Measurements from ENCODE around the gene PCNX3. TPM values are rescaled to one million over a fixed set of nuclear protein-coding genes. Genes with fewer than 3 reads are reported as not detected.

The PCNX3 gene
- total RNA-seq, 1 experiment from 2014 or later = 50.4 TPM

GRCh38 chr11:65644837-65645236 is 29.3 kb downstream of the PCNX3 start (continued):
- TF ChIP-seq JUND (IDR thresholded peaks at IDR 0.05) = no peak
- no peak for TF ChIP-seq CEBPB (IDR thresholded peaks at IDR 0.05; ENCODE audit: low read depth)

DNA sequence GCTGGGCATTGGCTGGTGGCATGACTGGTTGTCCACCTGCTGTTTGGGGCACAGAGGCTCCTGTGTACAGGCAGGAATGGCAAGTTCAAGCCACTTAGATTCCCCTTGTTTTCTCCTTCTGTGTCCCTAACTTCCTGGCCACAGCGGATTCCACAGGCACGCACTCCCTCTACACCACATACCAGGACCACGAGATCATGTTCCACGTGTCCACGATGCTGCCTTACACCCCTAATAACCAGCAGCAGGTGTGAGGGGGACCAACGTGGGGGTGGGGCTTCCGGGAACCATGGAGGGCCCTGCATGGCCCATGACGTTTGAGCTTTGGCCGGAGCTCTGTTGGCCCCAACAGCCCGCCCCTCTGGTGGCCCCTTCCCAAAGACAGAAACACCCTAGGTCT is 30.1 kb downstream of the PCNX3 start:
- H3K9me2 ChIP-seq (ENCODE audit: insufficient read depth) = no peaks in the 10 kb centered on the region
- H3K36me3 ChIP-seq (ENCODE audit: control insufficient read depth in 1 of 2, insufficient read depth in 2 of 2, low read length in 2 of 2) = peaks cover 0 to 13% of the 10 kb centered on the region in 2 experiments; a peak in 1 of 4 replicates
- ATAC-seq (no peak), DNase-seq (ENCODE audit: low read depth, low spot score) (no peak)
- H3K4me1 ChIP-seq (ENCODE audit: control insufficient read depth in 1 of 2, insufficient read depth in 2 of 2, low read length in 2 of 2) = peaks cover 40 to 75% of the 10 kb centered on the region in 2 experiments
- TF ChIP-seq SP1 (IDR thresholded peaks at IDR 0.05; ENCODE audit: low read depth) = no peak
- TF ChIP-seq RAD21 (IDR thresholded peaks at IDR 0.05; ENCODE audit: low read depth) = no peak
- no peak for TF ChIP-seq SRF (IDR thresholded peaks at IDR 0.05; ENCODE audit: low read depth)
- TF ChIP-seq JUND (IDR thresholded peaks at IDR 0.05) = no peak
- no peak for TF ChIP-seq SIN3A (IDR thresholded peaks at IDR 0.05; ENCODE audit: low read depth)
- TF ChIP-seq, protein P1, sequence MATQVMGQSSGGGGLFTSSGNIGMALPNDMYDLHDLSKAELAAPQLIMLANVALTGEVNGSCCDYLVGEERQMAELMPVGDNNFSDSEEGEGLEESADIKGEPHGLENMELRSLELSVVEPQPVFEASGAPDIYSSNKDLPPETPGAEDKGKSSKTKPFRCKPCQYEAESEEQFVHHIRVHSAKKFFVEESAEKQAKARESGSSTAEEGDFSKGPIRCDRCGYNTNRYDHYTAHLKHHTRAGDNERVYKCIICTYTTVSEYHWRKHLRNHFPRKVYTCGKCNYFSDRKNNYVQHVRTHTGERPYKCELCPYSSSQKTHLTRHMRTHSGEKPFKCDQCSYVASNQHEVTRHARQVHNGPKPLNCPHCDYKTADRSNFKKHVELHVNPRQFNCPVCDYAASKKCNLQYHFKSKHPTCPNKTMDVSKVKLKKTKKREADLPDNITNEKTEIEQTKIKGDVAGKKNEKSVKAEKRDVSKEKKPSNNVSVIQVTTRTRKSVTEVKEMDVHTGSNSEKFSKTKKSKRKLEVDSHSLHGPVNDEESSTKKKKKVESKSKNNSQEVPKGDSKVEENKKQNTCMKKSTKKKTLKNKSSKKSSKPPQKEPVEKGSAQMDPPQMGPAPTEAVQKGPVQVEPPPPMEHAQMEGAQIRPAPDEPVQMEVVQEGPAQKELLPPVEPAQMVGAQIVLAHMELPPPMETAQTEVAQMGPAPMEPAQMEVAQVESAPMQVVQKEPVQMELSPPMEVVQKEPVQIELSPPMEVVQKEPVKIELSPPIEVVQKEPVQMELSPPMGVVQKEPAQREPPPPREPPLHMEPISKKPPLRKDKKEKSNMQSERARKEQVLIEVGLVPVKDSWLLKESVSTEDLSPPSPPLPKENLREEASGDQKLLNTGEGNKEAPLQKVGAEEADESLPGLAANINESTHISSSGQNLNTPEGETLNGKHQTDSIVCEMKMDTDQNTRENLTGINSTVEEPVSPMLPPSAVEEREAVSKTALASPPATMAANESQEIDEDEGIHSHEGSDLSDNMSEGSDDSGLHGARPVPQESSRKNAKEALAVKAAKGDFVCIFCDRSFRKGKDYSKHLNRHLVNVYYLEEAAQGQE (IDR thresholded peaks at IDR 0.05; ENCODE audit: low read depth) = no peak
- TF ChIP-seq, protein P2, sequence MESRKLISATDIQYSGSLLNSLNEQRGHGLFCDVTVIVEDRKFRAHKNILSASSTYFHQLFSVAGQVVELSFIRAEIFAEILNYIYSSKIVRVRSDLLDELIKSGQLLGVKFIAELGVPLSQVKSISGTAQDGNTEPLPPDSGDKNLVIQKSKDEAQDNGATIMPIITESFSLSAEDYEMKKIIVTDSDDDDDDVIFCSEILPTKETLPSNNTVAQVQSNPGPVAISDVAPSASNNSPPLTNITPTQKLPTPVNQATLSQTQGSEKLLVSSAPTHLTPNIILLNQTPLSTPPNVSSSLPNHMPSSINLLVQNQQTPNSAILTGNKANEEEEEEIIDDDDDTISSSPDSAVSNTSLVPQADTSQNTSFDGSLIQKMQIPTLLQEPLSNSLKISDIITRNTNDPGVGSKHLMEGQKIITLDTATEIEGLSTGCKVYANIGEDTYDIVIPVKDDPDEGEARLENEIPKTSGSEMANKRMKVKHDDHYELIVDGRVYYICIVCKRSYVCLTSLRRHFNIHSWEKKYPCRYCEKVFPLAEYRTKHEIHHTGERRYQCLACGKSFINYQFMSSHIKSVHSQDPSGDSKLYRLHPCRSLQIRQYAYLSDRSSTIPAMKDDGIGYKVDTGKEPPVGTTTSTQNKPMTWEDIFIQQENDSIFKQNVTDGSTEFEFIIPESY (IDR thresholded peaks at IDR 0.05; ENCODE audit: extremely low read depth, insufficient replicate concordance, low read length) = no peak
- no peak for TF ChIP-seq ELF1 (IDR thresholded peaks at IDR 0.05; ENCODE audit: borderline replicate concordance, low read depth)
- TF ChIP-seq ZNF274 (IDR thresholded peaks at IDR 0.05; ENCODE audit: low read depth, low read length) = no peak
- TF ChIP-seq CTCF (IDR thresholded peaks at IDR 0.05 in 2 of 3, conservative IDR thresholded peaks at IDR 0.05 in 1 of 3; ENCODE audit: borderline replicate concordance in 1 of 3, insufficient read depth in 1 of 3, low read depth in 2 of 3, low read length in 2 of 3) = no peak
- H3K27ac ChIP-seq (ENCODE audit: low read depth, low read length) = peak overlapping the region; percentile 88; the same call in 1 of the 2 replicates
- ChIA-PET POLR2A (interaction anchor here (2.1 kb wide), 1 partner anchor 8 kb away, joined by 9 read pairs; the partner anchor contains the start of gene SIPA1), RAD21 (ENCODE audit: low non-redundant PET in 1 of 2, low total read pairs in 2 of 2, uncharacterized antibody in 2 of 2, unreplicated experiment in 2 of 2) (no interaction called here), CTCF (interaction anchor here (2.4 kb wide), 1 partner anchor 8 kb away, joined by 11 read pairs; the partner anchor contains the start of gene SIPA1)
- H3K4me3 ChIP-seq (replicated peaks in 1 of 2; ENCODE audit: low read depth in 1 of 2, low read length in 2 of 2) = no peak overlapping the region
- intact Hi-C loops (cut with micrococcal nuclease) = no loop called here
- H3K79me2 ChIP-seq (ENCODE audit: insufficient read depth, low read length) = no peaks in the 10 kb centered on the region; the same call in 1 of the 2 replicates
- H3K9ac ChIP-seq (ENCODE audit: low read length) = no peak overlapping the region
- no peaks in the 10 kb centered on the region for H4K20me1 ChIP-seq (ENCODE audit: insufficient read depth)
- BruUV-seq (replicated peaks) = TSS peak; percentile 52
- no peaks in the 10 kb centered on the region for H3K9me3 ChIP-seq (ENCODE audit: control insufficient read depth in 1 of 2, insufficient read depth in 1 of 2, low read depth in 1 of 2, low read length in 2 of 2)
- no peaks in the 10 kb centered on the region for H3K27me3 ChIP-seq (ENCODE audit: insufficient read depth, low read length)
- H2AFZ ChIP-seq (ENCODE audit: low read depth, low read length, poor library complexity, severe bottlenecking) = no peak overlapping the region
- peak overlapping the region; percentile 21; the same call in 1 of the 2 replicates for H3K4me2 ChIP-seq (ENCODE audit: low read length)

Data from HCT116 (cell line).